HT1080 (cell line): ENCODE data around the gene FEZF2. TPM values are rescaled to one million over a fixed set of nuclear protein-coding genes. Genes with fewer than 3 reads are reported as not detected.

Experiments
- DNase-seq: peaks from one replicate; pipeline ENCODE4 v3.0.0-alpha.2; 2015; ENCODE audit warnings: low read depth
- polyA plus RNA-seq, 2 experiments: library from polyadenylated mRNA; depleted of rRNA; stranded (reverse); fragments of >200 nt; gene quantifications; 2 replicates each; pipeline ENCODE4 v1.2.3, GENCODE V29; 2015
- total RNA-seq: library from RNA; depleted of rRNA; stranded (reverse); fragments of >200 nt; shearing (Covaris generic); gene quantifications from 2 replicates; pipeline ENCODE4 v1.2.3, GENCODE V29; 2014; rRNA removed

FEZF2 gene
- not detected in 2 replicates for total RNA-seq
- not detected in 2 replicates for polyA plus RNA-seq (2015; cell fraction: cytosol; rRNA removed)
- polyA plus RNA-seq (2015; cell fraction: nucleus; rRNA removed), result not detected in 2 replicates

DNA sequence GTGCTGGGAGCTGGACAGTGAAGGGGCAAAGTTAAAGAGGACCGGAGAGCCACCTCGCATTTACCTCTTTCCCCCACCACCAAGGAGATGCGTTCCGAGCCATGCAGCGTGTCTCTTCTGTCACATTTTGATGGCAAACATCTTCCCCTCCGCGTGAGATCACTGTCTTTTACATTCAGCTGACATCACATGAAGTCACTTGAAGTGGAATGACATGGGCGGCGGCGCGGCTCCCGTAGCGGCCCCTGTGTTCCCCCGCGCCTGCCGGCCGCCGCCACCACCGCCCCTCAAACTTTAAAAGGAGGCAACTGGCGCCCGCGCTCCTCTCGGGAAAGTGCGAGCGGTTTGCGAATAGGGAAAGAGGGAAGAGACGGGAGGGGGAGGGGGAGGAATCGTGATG lies at the start of gene FEZF2:
FEZF2 (minus strand) TSS at position 336 of the 400 bp plus-strand sequence. CDS start 682 bp downstream, outside the sequence.
- no peak for DNase-seq

DNA sequence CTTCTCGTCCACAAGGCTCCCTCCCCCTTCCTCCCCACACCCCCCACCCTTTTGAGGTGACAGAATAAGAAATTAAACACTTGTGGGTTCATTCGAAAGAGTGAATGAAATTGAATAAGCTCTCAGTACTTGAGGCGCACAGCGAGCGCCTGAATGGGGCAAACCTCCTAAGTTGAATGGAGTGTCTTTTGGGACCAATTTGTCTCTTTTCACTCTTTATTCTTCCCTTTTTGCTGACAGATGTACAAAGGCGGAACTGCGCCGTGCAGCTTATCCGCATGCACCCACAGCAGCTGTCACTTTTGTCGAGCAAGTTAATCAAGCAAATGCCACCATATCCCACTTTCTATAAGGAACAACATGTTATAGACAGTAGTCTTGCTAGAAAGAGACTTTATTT lies 47.9 kb upstream of the FEZF2 start:
- DNase-seq, result no peak

DNA sequence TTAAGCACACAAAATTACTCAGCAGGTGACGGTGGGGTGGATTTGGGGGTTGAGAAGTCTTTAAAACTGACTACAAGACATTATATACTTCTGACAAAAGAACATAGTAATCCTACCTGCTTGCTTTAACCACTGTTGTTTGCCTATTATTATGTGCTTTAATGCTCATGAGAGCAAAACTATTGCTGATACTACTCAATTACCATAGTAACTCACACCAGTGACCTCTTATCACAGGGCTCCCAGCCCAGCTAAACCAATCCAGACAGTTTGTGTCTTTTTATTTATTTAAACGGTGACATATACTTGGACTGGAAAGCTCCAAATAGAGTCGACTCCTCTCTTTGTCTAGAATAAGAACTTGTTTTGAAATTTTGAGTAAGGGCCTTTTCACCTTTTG lies 42.8 kb upstream of the FEZF2 start:
- no peak for DNase-seq

DNA sequence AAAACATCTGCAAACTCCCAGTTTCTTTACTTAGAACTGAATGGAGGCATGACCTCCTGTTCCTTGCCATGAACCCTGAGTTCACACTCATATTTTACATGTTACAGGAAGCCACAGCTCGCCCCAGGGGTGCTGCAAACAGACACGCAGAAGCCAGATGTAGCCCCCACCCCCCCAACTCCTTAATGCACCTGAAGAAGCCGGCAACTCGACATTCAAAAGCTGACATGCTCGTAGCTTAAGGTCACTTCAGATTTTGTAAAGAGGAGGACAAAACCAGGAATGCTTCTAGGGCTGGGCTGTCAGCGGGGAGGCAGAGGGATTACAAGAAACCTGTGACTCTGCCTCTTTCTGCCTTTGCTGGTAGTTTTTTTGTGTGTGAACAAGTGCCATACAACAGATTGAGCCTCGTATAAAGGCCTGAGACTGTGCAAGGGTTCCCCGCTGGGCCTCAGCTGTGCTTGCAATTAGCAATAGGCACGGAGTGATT lies 42.0 kb upstream of the FEZF2 start:
- DNase-seq, result no peak

DNA sequence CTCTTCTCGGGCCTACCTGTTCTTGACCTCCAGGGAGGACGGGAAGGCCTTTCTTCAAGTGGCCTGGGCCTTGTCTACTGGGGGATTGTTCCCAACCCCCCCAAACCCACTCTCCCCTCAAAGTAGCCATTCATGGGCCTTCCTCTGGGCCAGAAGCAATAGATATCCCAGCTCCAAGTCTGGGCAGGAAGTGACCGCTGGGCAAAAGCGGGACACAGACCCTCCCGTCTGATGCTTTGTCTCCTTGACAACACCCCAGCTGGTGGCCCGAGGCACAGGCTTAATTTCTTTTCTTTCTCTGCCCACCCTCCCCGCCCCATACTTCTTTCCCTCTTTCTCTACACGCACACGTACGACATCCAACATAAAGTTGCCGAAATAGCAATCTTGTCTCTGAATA lies 41.4 kb upstream of the FEZF2 start:
- DNase-seq, result no peak

DNA sequence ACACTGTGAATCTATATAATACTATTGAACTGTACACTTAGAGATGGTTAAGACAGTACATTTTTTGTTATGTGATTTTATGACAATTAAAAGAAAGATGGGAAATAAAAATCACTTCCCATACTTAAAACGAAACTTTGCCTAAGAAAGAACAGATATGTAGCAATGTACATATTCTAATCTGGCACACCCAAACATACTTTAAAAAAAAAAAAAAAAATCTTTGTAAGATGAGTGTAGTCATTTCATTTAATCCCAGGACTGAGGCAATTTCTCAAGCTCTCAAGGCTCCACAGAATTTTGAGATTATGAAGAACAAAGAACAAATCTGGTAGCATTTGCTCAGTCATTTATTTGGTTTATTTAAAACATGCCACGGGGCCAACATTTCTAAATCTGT lies 40.3 kb upstream of the FEZF2 start:
- no peak for DNase-seq

DNA sequence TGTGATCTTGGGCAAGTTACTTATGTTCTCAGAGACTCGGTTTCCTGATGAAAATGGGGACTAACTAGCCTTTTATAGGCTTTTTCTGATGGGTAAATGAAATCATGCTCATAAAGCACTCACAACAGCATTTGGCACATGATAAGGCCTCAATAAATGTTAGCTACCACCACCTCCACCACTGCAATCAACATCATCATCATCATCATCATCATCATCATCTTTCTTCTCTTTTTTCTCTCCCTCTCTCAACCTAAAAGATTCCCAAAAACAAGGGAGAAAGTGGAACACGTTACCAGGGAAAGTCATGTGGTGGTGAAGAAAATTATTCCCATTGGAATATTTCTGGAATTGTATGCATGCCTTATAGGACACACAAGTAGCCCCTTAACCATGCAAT lies 33.6 kb upstream of the FEZF2 start:
- no peak for DNase-seq

DNA sequence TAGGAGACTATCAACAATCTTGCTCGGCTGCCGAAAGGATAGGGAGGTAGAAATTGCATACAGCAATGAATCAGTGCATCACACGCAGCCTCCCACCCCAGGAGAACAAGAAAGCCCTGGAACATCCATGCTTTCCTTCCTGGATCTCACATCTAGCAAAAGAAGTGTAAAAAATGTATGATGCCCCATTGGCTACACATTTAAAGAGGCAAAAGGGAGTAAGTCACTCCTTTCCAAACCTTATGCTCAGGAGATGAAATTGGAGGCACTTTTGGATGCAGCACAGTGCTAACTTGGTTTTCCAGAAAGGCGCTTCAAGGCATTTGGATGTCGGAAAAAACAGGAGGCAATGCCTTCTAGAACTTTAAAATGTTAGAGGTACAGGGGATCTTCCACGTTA lies 32.2 kb upstream of the FEZF2 start:
- DNase-seq, result no peak

DNA sequence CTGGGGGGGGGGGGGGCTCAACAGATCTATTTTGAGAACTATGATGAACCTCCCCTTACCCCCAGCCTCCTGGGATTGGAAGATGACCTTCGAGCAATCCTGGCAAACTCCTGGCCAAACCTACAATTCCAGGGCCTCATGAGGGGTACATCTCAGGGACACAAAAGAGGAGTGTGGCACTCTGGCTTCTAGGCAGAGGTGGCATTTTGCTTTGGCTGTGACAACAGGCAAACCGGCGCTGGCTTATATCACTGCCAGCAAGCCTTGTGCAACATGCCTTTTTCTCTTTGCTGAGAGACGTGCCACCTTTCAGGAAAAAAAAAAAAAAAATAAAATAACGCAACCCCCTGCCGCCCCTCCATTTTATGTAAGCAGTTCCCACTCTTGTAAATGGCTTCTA lies 31.8 kb upstream of the FEZF2 start:
- no peak for DNase-seq

DNA sequence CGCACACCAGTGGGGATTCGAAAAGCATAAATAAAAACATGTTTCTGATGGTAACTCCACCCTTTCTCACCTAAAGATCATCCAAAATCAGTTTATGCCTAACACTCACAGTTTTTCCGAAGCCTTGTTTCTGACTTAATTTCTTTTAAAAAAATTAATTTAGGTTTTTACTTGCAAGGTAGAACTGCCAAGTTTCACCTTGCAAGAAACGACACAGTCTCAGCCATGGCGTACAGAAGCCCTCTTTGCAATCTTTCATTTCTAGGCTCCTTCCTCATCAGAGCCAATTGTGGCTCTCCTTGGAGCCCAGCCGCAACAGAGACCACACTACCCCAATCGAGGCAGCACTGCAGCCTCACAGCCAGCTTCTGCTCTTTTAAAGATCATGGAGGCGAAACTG lies 31.0 kb upstream of the FEZF2 start:
- DNase-seq, result no peak

DNA sequence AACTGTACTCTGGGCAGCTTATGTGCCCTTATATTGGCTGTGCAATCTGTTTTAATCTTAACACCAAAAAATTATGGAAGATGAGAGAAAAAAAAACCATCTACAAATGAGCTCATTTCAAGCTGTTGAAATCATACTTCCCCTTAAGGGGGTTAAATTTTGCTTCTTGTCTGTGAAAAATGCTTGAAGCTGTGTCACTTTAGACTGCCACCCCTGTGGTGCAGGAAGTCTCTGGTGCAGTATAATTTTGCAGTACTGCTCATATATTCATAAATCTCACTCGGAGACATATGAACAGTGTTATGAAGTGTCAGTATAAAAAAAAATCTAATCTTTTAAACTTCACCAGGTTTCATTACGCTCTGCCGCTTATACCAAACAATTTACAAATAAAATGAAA lies 30.4 kb upstream of the FEZF2 start:
- DNase-seq, result no peak

DNA sequence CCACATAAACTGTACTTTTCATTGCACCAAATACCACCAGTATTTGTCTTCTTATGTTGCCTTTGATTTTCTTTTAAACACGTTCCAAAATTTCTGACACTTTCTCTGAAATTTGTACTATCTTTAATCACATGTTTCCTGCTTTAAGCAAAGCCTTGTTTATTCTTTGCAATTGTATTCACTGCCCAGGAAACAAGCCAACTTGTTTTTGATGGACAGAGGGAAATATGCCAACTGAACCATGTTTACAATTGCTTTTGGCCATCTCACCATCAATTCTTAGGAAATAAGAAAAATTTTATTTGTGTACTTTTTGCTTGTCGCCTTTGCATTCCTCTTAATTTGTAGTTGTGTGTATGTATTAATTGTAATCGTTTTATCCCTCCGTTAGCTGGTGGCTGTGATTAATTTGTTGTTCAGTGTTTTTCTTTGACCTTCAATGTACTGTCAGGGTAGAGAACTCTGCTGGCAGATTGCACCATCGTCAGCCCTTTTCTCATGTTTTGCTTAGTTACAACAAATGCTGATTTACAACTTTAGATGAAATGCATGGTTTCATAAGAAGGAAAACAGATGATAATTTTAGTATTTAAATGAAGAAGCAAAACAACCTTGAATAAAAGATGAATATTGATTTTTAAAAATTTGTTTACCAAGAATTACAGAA lies 19.4 kb upstream of the FEZF2 start:
- DNase-seq, result no peak

DNA sequence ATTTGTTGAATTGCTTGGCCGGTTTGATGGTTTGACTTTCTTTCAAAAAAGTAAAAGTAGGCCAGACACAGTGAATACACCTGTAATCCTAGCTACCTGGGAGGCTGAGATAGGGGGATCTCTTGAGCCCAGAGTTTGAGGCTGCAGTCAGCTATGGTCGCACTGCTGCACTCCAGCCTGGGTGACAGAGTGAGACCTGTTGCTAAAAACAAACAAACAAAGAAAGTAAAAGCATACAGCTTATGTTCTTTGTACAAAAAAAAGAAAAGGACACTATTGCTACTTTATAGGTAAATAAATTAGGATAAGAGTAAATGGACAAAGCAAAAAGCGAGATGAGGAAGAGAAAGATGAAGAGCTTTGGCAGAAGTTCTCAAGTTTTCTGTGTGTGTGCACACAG lies 13.9 kb upstream of the FEZF2 start:
- DNase-seq, result no peak

DNA sequence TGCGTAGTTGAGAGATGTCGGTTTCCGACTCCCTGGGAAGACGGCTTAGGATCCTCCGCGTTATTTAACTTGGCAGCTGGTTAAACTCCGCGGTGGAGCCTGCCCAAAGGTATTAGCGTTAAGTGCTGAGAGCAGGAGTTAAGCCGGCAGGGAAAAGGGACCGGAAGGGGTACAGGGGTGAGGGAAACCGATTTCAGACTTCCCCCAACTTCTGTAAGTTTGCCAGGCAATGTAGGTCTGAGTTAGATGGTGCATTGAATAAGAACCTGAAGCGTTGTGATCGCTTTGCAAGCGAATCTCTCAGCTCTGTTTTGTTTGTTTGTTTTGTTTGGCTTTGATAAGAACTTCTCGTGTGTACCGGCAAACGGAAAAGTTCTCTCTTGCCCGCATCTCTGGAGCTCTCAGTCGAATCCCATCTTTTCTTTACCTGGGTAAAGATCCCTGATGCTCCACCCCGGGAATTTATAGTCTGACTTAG lies 6.0 kb upstream of the FEZF2 start:
- DNase-seq, result no peak

DNA sequence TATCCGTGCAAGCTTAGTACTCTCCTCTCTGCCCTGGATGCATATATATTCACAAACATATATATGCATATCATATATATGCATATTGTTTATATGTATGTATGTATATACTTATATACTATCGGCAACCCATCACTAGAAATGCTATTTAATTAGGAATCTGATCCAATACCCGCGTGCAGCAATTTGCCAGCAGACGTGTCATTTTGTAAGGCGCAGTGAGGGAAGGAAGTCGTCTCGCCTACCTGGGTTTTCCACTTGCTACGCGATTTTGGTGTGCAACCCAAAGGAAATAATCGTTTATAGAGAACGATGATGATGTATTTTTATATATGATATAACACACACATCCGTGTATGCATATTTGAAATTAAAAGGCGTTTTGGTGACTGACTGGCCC lies 5.6 kb upstream of the FEZF2 start:
- no peak for DNase-seq

DNA sequence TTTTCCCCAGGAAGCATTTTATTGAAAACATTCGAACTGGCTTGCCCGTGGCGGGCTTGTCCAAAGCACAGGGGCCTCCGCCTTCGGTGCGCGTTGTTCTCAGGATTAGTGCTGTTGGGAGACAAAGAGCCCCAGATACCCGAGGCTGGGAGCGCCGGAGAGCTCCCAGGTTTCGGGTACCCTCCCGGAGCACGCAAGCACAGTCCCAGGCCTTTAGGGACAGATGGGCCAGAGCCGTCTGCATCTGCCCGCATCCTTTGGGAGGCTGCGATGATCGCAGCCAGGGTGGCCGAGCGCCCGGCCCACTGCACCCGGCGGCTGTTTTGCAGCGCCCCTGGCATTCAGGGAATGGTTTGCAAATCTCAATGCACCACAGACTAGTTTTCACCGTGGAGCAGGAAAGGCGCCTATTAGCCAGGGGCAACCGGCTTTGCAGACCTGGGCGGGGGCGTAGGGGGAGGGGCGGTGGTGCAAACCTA lies 5.0 kb upstream of the FEZF2 start:
- DNase-seq, result no peak

DNA sequence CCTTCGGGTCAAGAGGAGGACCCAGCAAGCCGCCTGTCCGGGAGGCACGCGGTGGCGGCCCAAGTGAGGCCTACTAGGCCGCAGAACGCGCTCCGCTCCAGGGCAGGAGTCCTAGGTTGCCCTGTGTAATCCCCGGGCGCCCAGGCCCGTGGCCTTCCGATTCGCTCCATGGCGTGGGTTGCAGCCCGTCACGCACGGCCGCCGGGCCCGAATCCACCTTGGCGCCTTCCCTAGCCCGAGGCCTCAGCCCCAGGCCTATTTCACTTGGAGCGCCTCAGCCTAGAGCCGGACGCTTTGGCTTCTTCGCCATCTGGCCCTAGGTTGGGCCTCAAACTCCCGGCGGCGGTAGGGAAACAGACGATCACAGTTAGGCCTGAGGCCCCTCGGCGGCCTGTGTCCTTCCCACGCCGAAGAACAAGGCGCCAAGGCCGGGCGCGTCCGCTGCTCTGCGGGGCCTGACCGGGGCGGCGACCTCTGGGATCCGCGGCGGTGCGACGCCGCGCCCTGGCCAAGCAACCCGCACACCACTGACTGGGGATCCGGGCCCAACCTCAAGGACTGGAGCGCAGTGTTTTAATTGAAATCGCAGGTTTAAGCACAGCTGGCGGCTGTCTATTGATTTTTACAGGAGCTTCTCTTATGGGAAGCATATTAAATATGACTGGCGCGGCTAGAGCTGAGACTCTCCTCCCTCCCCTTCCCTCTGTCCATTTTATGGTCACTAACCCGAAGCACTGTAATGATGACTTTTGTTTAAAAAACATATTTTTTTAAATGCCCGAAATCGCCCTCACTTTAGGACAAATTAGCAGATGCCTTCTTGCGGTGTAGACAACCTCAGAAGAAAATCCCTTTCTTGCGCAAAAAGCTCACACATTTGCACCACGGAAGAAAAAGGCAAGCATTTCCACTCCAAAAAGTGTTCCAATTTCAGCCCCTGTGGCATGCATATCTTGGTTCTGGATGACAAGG lies 3.8 kb upstream of the FEZF2 start:
- no peak for DNase-seq

DNA sequence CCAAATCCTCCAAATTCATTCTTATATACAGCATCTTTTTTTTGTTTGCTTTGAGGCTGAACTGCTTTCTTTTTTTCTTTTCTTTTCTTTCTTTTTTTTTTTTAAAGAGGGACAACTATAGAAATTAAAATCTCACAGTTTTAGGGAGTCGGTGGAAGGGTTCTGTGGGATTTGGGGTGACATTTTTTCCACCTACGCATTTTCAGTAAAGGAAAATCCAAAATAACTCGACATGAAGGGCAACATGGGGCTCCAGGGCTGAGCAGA lies 3.0 kb upstream of the FEZF2 start:
- no peak for DNase-seq

DNA sequence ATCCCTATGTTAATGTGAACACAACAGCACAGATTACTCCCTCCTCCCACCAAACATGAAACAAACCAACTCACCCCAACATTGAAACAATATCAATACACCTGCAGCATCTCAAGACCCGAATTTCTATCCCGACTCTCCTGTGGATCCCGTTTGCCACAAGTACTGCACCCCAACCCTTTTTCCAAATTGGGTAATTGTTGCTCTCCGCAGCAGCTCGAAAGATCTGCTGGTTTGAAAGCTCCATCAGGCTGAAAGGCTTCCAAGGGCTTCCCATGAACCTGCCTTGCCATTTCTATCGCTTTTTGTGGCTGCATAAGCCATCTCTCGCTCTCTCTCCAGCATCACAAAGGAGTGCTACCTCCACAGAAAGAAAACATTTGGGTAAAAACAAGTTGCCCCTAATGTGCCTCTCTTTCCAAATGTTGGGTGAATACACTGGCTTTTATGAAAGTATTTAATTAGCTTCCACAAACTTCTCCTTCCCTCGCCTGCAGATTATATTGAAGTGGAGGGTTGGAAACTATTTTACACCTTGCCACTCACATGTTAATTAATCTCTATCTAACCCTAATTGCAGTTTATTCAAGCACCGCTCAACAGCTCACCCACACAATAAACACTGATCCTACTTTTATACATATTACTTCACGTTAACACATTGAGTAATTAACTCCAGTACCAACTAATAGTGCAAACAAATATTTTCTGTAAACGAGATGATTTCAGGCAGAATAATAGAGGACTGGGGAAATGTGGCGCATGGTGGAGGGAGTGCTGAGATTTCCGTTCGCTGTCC lies 2.5 kb upstream of the FEZF2 start:
- DNase-seq, result no peak

DNA sequence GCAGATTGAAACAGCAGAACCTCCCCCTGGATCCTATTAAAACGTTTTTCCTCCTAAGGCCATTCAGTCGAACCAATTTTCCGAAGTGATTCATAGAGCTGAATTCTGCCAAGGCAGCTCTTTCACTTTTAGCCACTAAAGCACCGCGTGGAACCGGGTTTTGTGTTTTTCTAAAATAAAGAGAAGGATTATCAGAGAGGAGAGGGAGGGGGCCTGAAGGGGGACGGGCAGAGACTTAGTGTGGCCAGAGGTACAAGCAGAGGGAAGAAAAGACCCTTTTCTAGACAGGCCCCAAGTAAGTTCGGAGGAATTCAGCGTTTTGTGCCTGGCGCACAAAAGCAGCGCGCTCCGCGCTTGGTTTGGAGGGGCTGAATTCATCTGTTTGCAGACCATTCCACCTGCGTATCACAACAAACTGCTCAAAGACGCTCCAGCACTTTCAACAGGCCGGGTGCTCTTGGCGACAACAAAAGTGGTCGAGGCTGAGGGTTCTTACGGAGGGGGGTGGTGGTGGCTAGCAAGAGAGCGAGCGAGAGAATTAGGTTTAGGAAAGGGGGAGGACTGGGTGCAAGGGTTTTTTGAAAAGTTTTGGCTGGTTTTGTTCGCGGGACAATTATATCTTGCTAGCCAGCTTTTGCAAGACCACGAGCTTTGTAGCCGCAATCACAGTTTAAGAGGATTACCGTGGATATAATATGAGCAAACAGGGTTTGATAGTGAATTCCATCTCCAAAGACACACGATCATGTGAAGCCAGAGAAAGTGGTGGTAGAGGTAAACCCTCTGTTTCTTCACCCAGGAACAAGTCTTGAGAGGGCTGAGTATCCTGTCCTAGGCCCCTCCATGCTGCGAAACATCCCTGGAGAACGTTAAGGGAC lies 1.2 kb upstream of the FEZF2 start:
- DNase-seq, result no peak
